Measurements from ENCODE around the gene SBK3. TPM values are rescaled to one million over a fixed set of nuclear protein-coding genes. Genes with fewer than 3 reads are reported as not detected.

The SBK3 gene
- total and polyA plus RNA-seq, 2 of the 8 experiments (the other 6 are each of a cell fraction or from before 2014, with no cell fraction given) = 0.76 to 1.5 TPM

GRCh38 chr19:55585658-55586339 is 40.5 kb upstream of the SBK3 start (continued):
- no peak for TF ChIP-seq EP300 (IDR thresholded peaks at IDR 0.05; ENCODE audit: borderline replicate concordance in 1 of 2, low read depth in 2 of 2, low read length in 2 of 2)
- peak; percentile 36; the same call in 1 of the 2 replicates for TF ChIP-seq MAX (IDR thresholded peaks at IDR 0.05)
- 0 out of 2 replicates have a peak, but pooled peaks have one; percentile 9 for TF ChIP-seq SP2 (IDR thresholded peaks at IDR 0.05; ENCODE audit: low read length)
- TF ChIP-seq KDM1A (IDR thresholded peaks at IDR 0.05; ENCODE audit: borderline replicate concordance, low read length) = peak; percentile 59; the same call in 1 of the 2 replicates
- no peak for TF ChIP-seq POLR2A (IDR thresholded peaks at IDR 0.05; ENCODE audit: control extremely low read depth in 1 of 2, low read depth in 2 of 2, low read length in 2 of 2)
- no peak for TF ChIP-seq SIX5 (IDR thresholded peaks at IDR 0.05; ENCODE audit: low read depth, low read length)
- TF ChIP-seq SAP30 (IDR thresholded peaks at IDR 0.05; ENCODE audit: insufficient read depth, insufficient replicate concordance, low read length) = no peak
- TF ChIP-seq TAF1 (IDR thresholded peaks at IDR 0.05; ENCODE audit: low read depth, low read length) = peak; percentile 32; the same call in 1 of the 2 replicates
- TF ChIP-seq CHD2 (IDR thresholded peaks at IDR 0.05; ENCODE audit: low read length) = peak; percentile 37; the same call in 1 of the 2 replicates
- 0 out of 4 replicates have a peak, but pooled peaks of 1 of the 2 experiments have one; percentile 74 for TF ChIP-seq HDAC2 (IDR thresholded peaks at IDR 0.05; ENCODE audit: borderline replicate concordance in 1 of 2, low read depth in 2 of 2, low read length in 2 of 2)
